ENCODE results near the gene PCID2. TPM values are rescaled to one million over a fixed set of nuclear protein-coding genes. Genes with fewer than 3 reads are reported as not detected.

Gene PCID2
- total RNA-seq, 1 donor from 2014 or later = 44.9 TPM

GRCh38 chr13:113209336-113209758, 878 bp upstream of the PCID2 start, which contains the start of gene CUL4A:
Gene CUL4A (plus strand): TSS chr13:113209613. CDS start chr13:113209628, 15 bp downstream.
- no peak for DNase-seq (ENCODE audit: extremely low spot score in 2 of 2)
- Histone ChIP-seq H3K4me1 (peaks cover 77% of the 10 kb centered on the region), H3K4me3 (peak within 1 kb of the TSS; percentile 78 to 98), H3K36me3 (peaks cover 0 to 9% of the 10 kb centered on the region in 2 donors), H3K27ac (peak within 1 kb of the TSS; percentile 99), H3K27me3 (no peaks in the 10 kb centered on the region), H3K9me3 (no peaks in the 10 kb centered on the region)
- intact Hi-C loops (cut with DNase I) = loop anchor here (10.0 kb wide), 1 partner anchor 85 kb away; the partner anchor contains the start of gene LAMP1
- TF ChIP-seq POLR2AphosphoS5 (IDR thresholded peaks at IDR 0.05; ENCODE audit: insufficient read depth in 1 of 2, low read depth in 1 of 2) (no peak), POLR2A (IDR thresholded peaks at IDR 0.05) (no peak), CTCF (IDR thresholded peaks at IDR 0.05) (no peak)

GRCh38 chr13:113207890-113208420, 514 bp downstream of the PCID2 start:
- Histone ChIP-seq H3K4me1 (peaks cover 77% of the 10 kb centered on the region), H3K9me3 (no peaks in the 10 kb centered on the region), H3K36me3 (peaks cover 0 to 9% of the 10 kb centered on the region in 2 donors), H3K4me3 (peak overlapping the region; percentile 78 to 98), H3K27ac (peak overlapping the region; percentile 99), H3K27me3 (no peaks in the 10 kb centered on the region)
- intact Hi-C loops (cut with DNase I) = loop anchor here (10.0 kb wide), 1 partner anchor 87 kb away; the partner anchor contains the start of gene LAMP1
- no peak for TF ChIP-seq POLR2AphosphoS5 (IDR thresholded peaks at IDR 0.05; ENCODE audit: insufficient read depth in 1 of 2, low read depth in 1 of 2)
- TF ChIP-seq CTCF (IDR thresholded peaks at IDR 0.05) = no peak
- TF ChIP-seq POLR2A (IDR thresholded peaks at IDR 0.05) = no peak
- DNase-seq (ENCODE audit: extremely low spot score in 2 of 2) = no peak

GRCh38 chr13:113207460-113207859, 1.0 kb downstream of the PCID2 start:
- Histone ChIP-seq H3K4me1 (peaks cover 72% of the 10 kb centered on the region), H3K36me3 (peaks cover 0 to 6% of the 10 kb centered on the region in 2 donors), H3K4me3 (peak overlapping the region; percentile 78 to 98), H3K9me3 (no peaks in the 10 kb centered on the region), H3K27me3 (no peaks in the 10 kb centered on the region), H3K27ac (peak overlapping the region; percentile 99)
- TF ChIP-seq CTCF (IDR thresholded peaks at IDR 0.05) = no peak
- TF ChIP-seq POLR2A (IDR thresholded peaks at IDR 0.05) = no peak
- TF ChIP-seq POLR2AphosphoS5 (IDR thresholded peaks at IDR 0.05; ENCODE audit: insufficient read depth in 1 of 2, low read depth in 1 of 2) = no peak
- DNase-seq (ENCODE audit: extremely low spot score in 2 of 2) = no peak
- intact Hi-C loops (cut with DNase I) = loop anchor here (10.0 kb wide), 1 partner anchor 87 kb away; the partner anchor contains the start of gene LAMP1

- no peaks in the 10 kb centered on the region for H3K9me3 ChIP-seq
- TF ChIP-seq CTCF (IDR thresholded peaks at IDR 0.05) (no peak), POLR2AphosphoS5 (IDR thresholded peaks at IDR 0.05; ENCODE audit: insufficient read depth in 1 of 2, low read depth in 1 of 2) (no peak), POLR2A (IDR thresholded peaks at IDR 0.05) (no peak)
- H3K36me3 ChIP-seq = no peaks in the 10 kb centered on the region
- DNase-seq (ENCODE audit: extremely low spot score in 2 of 2) = peak in 1 of 2 donors; percentile 5
- peaks cover 55% of the 10 kb centered on the region for H3K4me1 ChIP-seq
- H3K27ac ChIP-seq = no peak overlapping the region
- H3K27me3 ChIP-seq = no peaks in the 10 kb centered on the region
- intact Hi-C loops (cut with DNase I) = loop anchor here (10.0 kb wide), 1 partner anchor 89 kb away; the partner anchor contains the start of gene LAMP1
- no peak overlapping the region for H3K4me3 ChIP-seq
Observed at GRCh38 chr13:113205428-113205931, 3.0 kb downstream of the PCID2 start.

GRCh38 chr13:113204378-113204734, 4.1 kb downstream of the PCID2 start:
- intact Hi-C loops (cut with DNase I) = loop anchor here (10.0 kb wide), 1 partner anchor 90 kb away; the partner anchor contains the start of gene LAMP1
- Histone ChIP-seq H3K27ac (no peak overlapping the region), H3K9me3 (no peaks in the 10 kb centered on the region), H3K4me1 (peaks cover 50% of the 10 kb centered on the region), H3K4me3 (no peak overlapping the region), H3K27me3 (no peaks in the 10 kb centered on the region), H3K36me3 (peaks cover 0 to 8% of the 10 kb centered on the region in 2 donors)
- TF ChIP-seq POLR2A (IDR thresholded peaks at IDR 0.05) (no peak), POLR2AphosphoS5 (IDR thresholded peaks at IDR 0.05; ENCODE audit: insufficient read depth in 1 of 2, low read depth in 1 of 2) (no peak), CTCF (IDR thresholded peaks at IDR 0.05) (no peak)
- peak in 1 of 2 donors; percentile 69 for DNase-seq (ENCODE audit: extremely low spot score in 2 of 2)
